ENCODE data around the gene RAB3D.
A peak's percentile ranks its signal among the peaks of the same experiment; 100 is the strongest.

Gene RAB3D

DNA sequence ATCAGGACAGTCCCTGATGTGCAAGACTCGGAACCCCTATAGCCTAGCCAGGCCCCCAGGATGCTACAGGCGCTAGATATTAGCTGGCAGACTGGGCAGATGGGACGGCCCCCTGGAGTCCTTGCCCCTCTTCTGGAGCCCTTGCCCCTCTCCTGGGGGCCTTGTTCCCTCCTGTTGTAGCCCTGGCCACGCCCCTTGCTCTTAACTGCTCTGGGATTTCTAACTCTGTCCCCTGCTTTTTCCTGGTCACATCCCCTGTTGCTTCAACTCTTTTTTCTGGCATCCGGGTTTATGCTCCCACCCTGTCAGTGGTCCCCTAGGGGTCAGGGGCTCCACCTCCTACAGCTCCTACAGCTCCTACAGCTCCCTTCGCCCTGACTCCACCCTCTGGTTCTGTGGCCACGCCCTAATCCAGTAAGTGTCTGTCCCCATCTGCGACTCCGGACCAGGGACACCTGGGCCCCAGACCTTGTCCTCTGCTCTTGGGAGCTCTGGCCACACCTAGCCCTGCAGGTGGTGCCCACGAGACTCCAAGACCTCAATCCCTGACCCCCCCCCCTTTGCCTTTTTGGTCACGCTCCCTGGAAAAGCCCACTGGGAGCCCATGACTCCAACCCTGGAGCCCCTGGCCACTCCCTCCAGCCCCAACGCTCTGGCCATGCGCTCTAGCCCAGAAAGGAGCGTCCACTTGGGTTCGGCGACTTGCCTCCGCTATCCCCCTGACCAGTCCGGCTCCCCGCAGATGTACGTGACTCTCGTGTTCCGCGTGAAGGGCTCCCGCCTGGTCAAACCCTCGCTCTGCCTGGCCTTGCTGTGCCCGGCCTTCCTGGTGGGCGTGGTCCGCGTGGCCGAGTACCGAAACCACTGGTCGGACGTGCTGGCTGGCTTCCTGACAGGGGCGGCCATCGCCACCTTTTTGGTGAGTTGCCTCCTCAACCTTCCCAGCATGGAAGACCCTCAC, 22.6 kb upstream of the RAB3D start:
- Mint-ChIP-seq H3K27ac (no peak overlapping the region), H3K9me3 (no peaks in the 10 kb centered on the region), H3K36me3 (ENCODE audit: low read depth) (no peaks in the 10 kb centered on the region), H3K27me3 (ENCODE audit: low read depth, poor library complexity) (peaks cover 48% of the 10 kb centered on the region), H3K4me3 (peak overlapping the region; percentile 66), H3K4me1 (peaks cover 16% of the 10 kb centered on the region)
- DNase-seq: no peak
- TF ChIP-seq, protein P1, sequence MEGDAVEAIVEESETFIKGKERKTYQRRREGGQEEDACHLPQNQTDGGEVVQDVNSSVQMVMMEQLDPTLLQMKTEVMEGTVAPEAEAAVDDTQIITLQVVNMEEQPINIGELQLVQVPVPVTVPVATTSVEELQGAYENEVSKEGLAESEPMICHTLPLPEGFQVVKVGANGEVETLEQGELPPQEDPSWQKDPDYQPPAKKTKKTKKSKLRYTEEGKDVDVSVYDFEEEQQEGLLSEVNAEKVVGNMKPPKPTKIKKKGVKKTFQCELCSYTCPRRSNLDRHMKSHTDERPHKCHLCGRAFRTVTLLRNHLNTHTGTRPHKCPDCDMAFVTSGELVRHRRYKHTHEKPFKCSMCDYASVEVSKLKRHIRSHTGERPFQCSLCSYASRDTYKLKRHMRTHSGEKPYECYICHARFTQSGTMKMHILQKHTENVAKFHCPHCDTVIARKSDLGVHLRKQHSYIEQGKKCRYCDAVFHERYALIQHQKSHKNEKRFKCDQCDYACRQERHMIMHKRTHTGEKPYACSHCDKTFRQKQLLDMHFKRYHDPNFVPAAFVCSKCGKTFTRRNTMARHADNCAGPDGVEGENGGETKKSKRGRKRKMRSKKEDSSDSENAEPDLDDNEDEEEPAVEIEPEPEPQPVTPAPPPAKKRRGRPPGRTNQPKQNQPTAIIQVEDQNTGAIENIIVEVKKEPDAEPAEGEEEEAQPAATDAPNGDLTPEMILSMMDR (IDR thresholded peaks at IDR 0.05): no peak

DNA sequence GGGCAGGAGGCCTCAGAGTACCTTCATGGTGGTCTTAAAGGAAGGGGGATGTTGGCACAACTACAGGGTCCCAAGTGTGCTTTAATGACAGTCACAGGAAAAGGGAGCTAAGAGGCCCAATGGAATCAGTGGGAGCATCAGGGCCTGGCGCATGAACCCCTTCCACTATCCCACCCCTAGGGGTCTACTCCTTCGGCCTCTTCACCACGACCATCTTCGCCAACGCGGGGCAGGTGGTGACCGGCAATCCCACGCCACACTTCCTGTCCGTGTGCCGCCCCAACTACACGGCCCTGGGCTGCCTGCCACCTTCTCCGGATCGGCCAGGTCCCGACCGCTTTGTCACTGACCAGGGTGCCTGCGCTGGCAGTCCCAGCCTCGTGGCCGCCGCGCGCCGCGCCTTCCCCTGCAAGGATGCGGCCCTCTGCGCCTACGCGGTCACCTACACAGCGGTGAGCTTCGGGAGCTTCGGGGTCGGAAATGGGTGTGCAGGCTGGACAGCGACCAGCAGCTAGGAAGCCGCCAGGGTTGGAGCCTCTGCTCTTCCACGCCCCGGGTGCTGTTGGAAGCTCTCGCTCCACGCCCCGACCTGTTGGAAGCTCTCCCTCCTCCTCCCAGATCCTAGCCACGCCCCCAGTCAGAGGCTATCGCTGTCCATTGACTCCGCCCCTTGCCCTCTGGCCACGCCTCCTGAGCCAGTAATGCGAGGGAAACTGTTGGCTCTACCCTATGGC, 21.7 kb upstream of the RAB3D start:
- H3K36me3 Mint-ChIP-seq (ENCODE audit: low read depth): no peaks in the 10 kb centered on the region
- peaks cover 19% of the 10 kb centered on the region for H3K4me1 Mint-ChIP-seq
- H3K27me3 Mint-ChIP-seq (ENCODE audit: low read depth, poor library complexity): peaks cover 51% of the 10 kb centered on the region
- TF ChIP-seq, protein P1 (IDR thresholded peaks at IDR 0.05): no peak
- DNase-seq: peak; percentile 99
- no peak overlapping the region for H3K27ac Mint-ChIP-seq
- no peaks in the 10 kb centered on the region for H3K9me3 Mint-ChIP-seq
- H3K4me3 Mint-ChIP-seq: peak overlapping the region; percentile 66

DNA sequence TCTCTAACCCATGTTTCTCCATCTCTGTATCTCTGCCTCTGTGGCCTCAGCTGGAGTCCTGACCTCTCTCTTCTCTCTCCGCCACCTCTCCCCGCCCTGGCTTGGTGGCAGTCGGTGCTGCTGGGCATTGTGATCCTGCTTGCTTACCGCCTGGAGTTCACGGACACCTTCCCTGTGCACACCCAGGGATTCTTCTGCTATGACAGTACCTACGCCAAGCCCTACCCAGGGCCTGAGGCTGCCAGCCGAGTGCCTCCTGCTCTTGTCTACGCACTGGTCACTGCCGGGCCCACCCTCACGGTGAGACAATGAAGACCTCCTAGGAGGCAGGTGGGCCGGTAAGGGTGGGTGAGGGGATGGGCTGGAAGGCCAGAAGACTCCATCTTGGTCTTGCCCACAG, 20.0 kb upstream of the RAB3D start:
- peaks cover 57% of the 10 kb centered on the region for H3K27me3 Mint-ChIP-seq (ENCODE audit: low read depth, poor library complexity)
- TF ChIP-seq, protein P1 (IDR thresholded peaks at IDR 0.05): no peak
- no peak for DNase-seq
- peaks cover 33% of the 10 kb centered on the region for H3K4me1 Mint-ChIP-seq
- H3K36me3 Mint-ChIP-seq (ENCODE audit: low read depth): no peaks in the 10 kb centered on the region
- no peaks in the 10 kb centered on the region for H3K9me3 Mint-ChIP-seq
- no peak overlapping the region for H3K27ac Mint-ChIP-seq
- no peak overlapping the region for H3K4me3 Mint-ChIP-seq

DNA sequence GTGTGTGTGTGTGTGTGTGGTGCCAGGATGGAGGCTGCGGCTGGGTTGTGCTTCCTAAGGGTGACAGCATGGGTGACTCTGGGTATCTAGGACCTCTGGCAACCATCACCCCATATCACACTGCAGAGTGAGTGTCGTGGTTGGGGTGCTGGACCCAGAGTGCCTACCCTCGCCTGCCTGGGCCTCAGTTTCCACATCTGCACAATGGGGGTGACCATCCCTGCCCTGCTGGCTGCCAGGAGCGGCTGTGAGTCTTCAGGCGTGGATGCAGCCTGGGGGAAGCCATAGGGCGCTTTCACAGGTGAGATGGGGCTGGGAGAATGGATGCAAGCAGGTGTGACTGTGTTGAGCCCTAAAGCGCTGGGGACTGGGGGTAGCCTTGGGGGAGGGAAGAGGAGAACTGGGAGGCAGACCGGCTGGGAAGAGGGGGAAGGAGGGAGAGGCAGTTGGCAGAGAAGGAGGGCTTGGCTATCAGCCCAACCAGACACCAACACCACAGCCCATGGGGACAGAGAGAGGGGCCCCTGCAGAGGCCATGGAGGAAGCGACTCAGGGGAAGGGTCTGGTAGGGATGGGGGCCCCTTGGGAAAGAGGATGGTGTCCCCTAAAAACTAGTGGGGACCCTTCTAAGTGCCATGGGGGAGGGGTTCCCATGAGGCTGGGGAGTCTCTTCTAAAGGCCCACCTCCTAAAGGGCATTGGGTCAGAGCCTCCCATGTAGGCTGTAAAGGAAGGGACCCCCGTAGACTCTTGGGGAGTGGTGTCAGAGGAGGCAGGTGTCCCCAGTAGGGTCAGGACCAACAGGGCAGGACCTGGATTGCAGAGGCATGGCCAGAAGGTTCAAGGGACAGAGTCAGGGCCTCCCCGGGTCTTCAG, 17.5 kb upstream of the RAB3D start:
- peaks cover 59% of the 10 kb centered on the region for H3K27me3 Mint-ChIP-seq (ENCODE audit: low read depth, poor library complexity)
- TF ChIP-seq, protein P1 (IDR thresholded peaks at IDR 0.05): no peak
- H3K4me3 Mint-ChIP-seq: peak overlapping the region; percentile 81
- no peaks in the 10 kb centered on the region for H3K9me3 Mint-ChIP-seq
- H3K27ac Mint-ChIP-seq: no peak overlapping the region
- H3K4me1 Mint-ChIP-seq: peaks cover 43% of the 10 kb centered on the region
- no peak for DNase-seq
- H3K36me3 Mint-ChIP-seq (ENCODE audit: low read depth): no peaks in the 10 kb centered on the region

DNA sequence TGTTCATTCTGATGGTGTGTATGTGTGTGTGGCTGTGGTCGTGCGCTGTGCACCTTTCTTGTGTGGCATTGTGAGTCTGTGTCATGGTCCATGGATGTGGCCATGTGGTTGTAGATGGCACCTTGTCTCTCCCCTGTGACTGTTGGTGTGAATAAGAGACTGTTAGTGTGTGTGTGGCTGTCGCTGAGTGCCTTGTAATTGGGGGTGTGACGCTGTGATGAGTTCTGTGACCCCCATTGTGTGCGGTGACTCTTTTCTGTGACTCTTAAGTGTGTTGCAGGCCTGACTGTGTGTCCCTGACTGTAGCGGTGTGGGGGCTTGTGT, 16.6 kb upstream of the RAB3D start:
- Mint-ChIP-seq H3K27ac (peak overlapping the region; percentile 19), H3K27me3 (ENCODE audit: low read depth, poor library complexity) (peaks cover 55% of the 10 kb centered on the region), H3K9me3 (no peaks in the 10 kb centered on the region), H3K4me1 (peaks cover 44% of the 10 kb centered on the region), H3K36me3 (ENCODE audit: low read depth) (no peaks in the 10 kb centered on the region), H3K4me3 (peak overlapping the region; percentile 81)
- TF ChIP-seq, protein P1 (IDR thresholded peaks at IDR 0.05): no peak
- no peak for DNase-seq
